Tibial nerve (tissue), 4 donors: ENCODE results near the gene LTBP2.
A peak's percentile ranks its signal among the peaks of the same experiment; 100 is the strongest.

Source experiments
- CTCF ChIP-seq, 5 experiments: fragments of 200-600 bp in 3 of 5; fragments of 450-650 bp in 2 of 5; sonication (generic) in 3 of 5; IDR thresholded peaks; one replicate each; pipeline ENCODE4 v1.5.1; 2016 to 2019; ENCODE audit warnings: antibody characterized with exemption in 5 of 5, mild to moderate bottlenecking in 3 of 5, moderate library complexity in 2 of 5
- EP300 ChIP-seq, 2 donors: sonication (generic); formaldehyde crosslinking; IDR thresholded peaks; one replicate each; pipeline ENCODE4 v1.6.1; 2017; ENCODE audit warnings: antibody characterized with exemption in 2 of 2, mild to moderate bottlenecking in 1 of 2
- POLR2A ChIP-seq, 2 donors: fragments of 450-650 bp; IDR thresholded peaks; one replicate each; pipeline ENCODE4 v1.6.1; 2017; ENCODE audit warnings: antibody characterized with exemption in 2 of 2, mild to moderate bottlenecking in 2 of 2, moderate library complexity in 2 of 2

DNA sequence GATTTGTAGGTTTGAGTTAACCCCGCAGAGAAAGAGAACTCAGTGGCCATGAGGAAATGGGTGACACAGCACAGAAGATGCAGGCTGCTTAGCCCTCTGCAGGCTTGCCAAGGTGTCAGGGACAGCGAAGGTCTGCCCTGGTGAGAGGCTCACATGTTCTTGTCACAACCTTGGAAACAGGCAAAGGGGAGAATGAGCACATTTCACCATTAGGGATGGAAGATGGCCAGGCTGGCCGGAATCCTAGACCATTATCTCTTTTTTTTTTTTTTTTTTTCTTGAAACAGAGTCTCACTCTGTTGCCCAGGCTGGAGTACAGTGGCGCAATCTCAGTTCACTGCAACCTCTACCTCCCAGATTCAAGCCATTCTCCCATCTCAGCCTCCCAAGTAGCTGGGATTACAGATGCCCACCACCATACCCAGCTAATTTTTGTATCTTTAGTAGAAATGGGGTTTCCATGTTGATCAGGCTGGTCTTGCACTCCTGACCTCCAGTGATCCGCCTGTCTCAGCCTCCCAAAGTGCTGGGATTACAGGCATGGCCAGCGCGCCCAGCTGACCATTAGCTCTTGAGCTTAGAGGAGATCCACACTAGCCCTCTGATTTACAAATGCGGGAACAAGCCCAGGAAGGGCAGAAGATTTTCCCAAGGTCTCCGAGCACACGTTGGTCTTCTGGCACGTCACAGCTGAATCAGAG, 34.6 kb downstream of the LTBP2 start:
- no peak for TF ChIP-seq CTCF (IDR thresholded peaks at IDR 0.05)
- TF ChIP-seq POLR2A (IDR thresholded peaks at IDR 0.05), result no peak
- TF ChIP-seq EP300 (IDR thresholded peaks at IDR 0.05), result peak in 1 of 2 donors; percentile 43
